MG63 (cell line): ENCODE data around the gene TMEM168. TPM values are rescaled to one million over a fixed set of nuclear protein-coding genes. Genes with fewer than 3 reads are reported as not detected.
A peak's percentile ranks its signal among the peaks of the same experiment; 100 is the strongest.

Experiments
- DNase-seq: peaks from one replicate; pipeline ENCODE4 v3.0.0-alpha.2; 2020
- H3K27me3 ChIP-seq: fragments of 250-450 bp; sonication (Bioruptor Pico); 2 replicates; pipeline ENCODE4 v1.5.1; 2020; ENCODE audit warnings: mild to moderate bottlenecking, moderate library complexity
- H3K36me3 ChIP-seq: fragments of 250-450 bp; sonication (Bioruptor Pico); 2 replicates; pipeline ENCODE4 v1.5.1; 2020; ENCODE audit warnings: mild to moderate bottlenecking, moderate library complexity
- H3K4me3 ChIP-seq: fragments of 250-450 bp; sonication (Bioruptor Pico); 2 replicates; pipeline ENCODE4 v1.5.1; 2020; ENCODE audit warnings: mild to moderate bottlenecking, moderate library complexity
- H3K9me3 ChIP-seq: fragments of 250-450 bp; sonication (Bioruptor Pico); 2 replicates; pipeline ENCODE4 v1.5.1; 2020; ENCODE audit warnings: mild to moderate bottlenecking, moderate library complexity
- total RNA-seq: library from RNA; depleted of rRNA; stranded (reverse); fragments of >200 nt; shearing (Covaris generic); gene quantifications from 2 replicates; pipeline ENCODE4 v1.2.3, GENCODE V29; 2014; ENCODE audit warnings: low replicate concordance

Gene TMEM168
- total RNA-seq, 1 experiment from 2014 or later = 4.2 TPM

DNA sequence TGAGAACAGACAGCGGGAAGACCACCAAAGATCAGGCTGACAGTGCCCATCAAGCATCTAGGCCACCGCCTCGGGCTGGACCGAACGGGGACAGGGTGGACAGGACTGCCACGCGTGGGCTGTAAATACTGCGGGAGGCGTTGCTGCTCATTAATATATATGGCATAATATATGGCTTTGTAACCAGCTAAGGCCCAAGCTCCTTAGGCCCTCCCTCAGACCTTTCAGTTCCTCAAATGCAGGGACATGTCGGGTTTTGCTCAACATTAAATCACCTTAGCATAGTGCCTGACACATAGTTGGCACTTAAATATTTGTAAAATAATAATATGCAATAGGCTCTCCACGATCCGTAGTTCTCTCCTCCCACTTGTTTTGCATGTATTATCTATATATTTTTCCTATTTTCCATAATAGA is 402 bp upstream of the TMEM168 start:
- no peaks in the 10 kb centered on the region for H3K9me3 ChIP-seq

DNA sequence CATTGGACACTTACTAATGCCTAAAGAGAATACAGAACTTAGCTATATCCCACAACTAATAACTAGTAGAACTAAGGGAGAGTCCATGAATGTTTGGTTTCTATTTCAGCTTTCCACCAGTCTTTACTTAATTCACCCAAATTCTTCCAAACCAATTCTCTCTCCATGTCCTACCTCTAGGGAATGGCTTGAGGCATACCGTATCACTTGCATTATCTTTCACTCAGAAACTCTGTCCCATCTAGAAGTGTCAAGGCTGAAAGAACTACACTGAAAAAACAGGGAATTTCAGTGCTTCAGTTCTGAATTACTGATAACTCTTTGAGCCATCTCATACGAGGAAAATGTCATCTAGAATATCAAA is 758 bp downstream of the TMEM168 start:
- Histone ChIP-seq H3K9me3 (no peaks in the 10 kb centered on the region), H3K4me3 (peak overlapping the region; percentile 83), H3K36me3 (no peaks in the 10 kb centered on the region; the same call in 1 of the 2 replicates), H3K27me3 (no peaks in the 10 kb centered on the region)
- DNase-seq = no peak

More for the DNA sequence above, 402 bp upstream of the TMEM168 start:
- Histone ChIP-seq H3K36me3 (no peaks in the 10 kb centered on the region; the same call in 1 of the 2 replicates), H3K4me3 (peak overlapping the region; percentile 83), H3K27me3 (no peaks in the 10 kb centered on the region)
- DNase-seq = no peak

GRCh38 chr7:112788778-112789343 is 1.3 kb downstream of the TMEM168 start:
- Histone ChIP-seq H3K36me3 (no peaks in the 10 kb centered on the region; the same call in 1 of the 2 replicates), H3K9me3 (no peaks in the 10 kb centered on the region), H3K4me3 (peak overlapping the region; percentile 83), H3K27me3 (no peaks in the 10 kb centered on the region)
- no peak for DNase-seq

DNA sequence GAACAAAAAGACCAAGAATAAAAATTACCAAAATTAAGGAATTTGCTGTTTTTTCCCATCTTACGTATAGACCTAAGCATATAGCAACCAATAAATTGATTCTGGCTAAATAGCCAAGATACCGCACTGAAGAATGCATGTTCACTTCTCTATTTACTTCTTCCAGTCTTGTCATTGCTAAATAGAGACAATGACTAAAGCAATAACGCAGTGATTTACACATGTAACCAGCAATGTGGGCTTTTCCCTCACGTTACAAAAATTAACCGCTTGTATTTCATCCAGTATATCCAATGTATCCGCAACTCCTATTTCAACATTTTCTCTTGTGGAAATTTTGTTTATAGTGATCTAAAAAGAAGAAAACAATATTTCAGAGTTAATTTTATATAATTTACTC is 5.6 kb downstream of the TMEM168 start:
- no peaks in the 10 kb centered on the region; the same call in 1 of the 2 replicates for H3K36me3 ChIP-seq
- DNase-seq = no peak
- no peak overlapping the region for H3K4me3 ChIP-seq
- H3K27me3 ChIP-seq = no peaks in the 10 kb centered on the region
- H3K9me3 ChIP-seq = no peaks in the 10 kb centered on the region

DNA sequence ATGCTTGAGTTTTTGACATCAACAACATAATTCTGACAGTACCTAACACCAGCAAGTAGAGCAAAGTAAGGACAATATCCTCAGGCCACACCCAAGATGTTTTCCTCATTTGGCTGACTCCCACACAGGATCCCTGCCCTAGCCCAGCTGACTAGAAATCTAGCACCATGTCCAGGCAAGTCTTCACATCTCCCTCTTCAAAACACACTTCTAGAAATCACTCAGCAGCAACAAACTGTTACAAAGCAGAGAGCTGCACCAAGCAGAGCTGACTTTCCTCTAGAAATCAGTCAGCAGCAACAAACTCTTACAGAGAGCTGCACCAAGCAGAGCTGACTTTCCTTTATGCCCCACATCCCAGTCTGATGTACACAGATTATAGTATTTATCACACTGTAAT is 7.7 kb downstream of the TMEM168 start:
- no peak for DNase-seq
- Histone ChIP-seq H3K4me3 (no peak overlapping the region), H3K36me3 (no peaks in the 10 kb centered on the region), H3K27me3 (no peaks in the 10 kb centered on the region), H3K9me3 (no peaks in the 10 kb centered on the region)

GRCh38 chr7:112781558-112781957 is 8.6 kb downstream of the TMEM168 start:
- no peak for DNase-seq
- no peaks in the 10 kb centered on the region for H3K9me3 ChIP-seq
- H3K27me3 ChIP-seq = no peaks in the 10 kb centered on the region
- H3K36me3 ChIP-seq = no peaks in the 10 kb centered on the region
- no peak overlapping the region for H3K4me3 ChIP-seq

DNA sequence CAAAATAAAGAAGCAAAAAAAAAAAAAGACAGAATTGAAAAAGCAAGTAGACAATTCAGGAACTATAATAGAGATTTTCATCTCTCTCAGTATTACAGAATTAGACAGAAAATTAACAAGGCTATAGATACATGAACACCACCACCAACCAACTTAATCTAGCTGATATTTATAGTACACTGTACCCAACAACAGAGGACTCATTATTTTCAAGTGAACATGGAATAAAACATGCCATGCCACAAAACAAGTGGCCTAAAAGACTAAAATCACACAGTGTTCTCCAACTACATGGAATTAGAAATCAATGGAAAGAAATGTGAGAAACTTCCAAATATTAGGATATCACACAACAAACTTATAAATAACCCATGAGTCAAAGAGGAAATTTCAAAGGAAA is 9.1 kb downstream of the TMEM168 start:
- H3K27me3 ChIP-seq = no peaks in the 10 kb centered on the region
- DNase-seq = no peak
- H3K36me3 ChIP-seq = no peaks in the 10 kb centered on the region
- no peak overlapping the region for H3K4me3 ChIP-seq
- no peaks in the 10 kb centered on the region for H3K9me3 ChIP-seq

DNA sequence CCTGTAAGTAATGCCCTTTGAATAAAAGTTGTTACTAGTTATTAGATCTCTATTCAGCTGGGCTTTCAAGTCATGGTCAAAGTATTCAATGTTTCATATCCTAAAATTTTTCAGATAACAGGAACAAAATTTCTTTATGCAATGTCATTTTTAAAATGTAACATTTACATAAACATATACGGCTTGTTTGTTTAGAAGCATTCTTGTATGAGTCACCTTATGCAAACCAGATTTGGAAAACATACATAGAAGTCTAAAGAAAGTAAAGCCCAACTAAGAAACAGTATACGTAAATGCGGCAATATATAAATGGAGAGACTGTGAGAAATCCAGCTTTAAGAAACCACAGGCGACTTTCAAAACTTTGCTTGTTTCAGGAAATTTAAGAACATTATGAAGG is 10.5 kb downstream of the TMEM168 start:
- H3K9me3 ChIP-seq = no peaks in the 10 kb centered on the region
- no peaks in the 10 kb centered on the region for H3K36me3 ChIP-seq
- H3K4me3 ChIP-seq = no peak overlapping the region
- no peak for DNase-seq
- H3K27me3 ChIP-seq = no peaks in the 10 kb centered on the region

GRCh38 chr7:112777406-112777805 is 12.8 kb downstream of the TMEM168 start:
- Histone ChIP-seq H3K9me3 (no peaks in the 10 kb centered on the region), H3K4me3 (no peak overlapping the region), H3K36me3 (no peaks in the 10 kb centered on the region), H3K27me3 (no peaks in the 10 kb centered on the region)
- no peak for DNase-seq

- no peak overlapping the region for H3K4me3 ChIP-seq
- DNase-seq = no peak
Measured at GRCh38 chr7:112771166-112771565, 19.0 kb downstream of the TMEM168 start.

DNA sequence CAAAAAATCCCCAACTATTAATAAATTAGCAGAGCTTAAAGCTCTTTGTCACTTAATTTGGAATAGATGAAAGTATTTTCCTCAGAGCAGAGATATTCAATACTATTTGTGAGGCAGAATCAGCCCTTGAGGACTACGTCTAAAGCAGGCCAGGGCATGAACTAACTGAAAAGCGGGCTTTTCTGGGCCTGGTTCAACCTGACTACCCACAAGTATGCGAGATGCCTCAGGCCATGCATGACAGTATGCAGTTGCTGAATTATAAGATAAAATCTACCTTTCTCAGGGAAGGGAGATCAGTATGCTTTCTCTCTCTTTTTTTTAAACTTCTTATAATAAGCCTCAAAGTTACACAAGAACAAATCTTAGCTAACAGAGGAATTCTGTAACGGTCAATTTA is 20.1 kb downstream of the TMEM168 start:
- no peaks in the 10 kb centered on the region for H3K27me3 ChIP-seq
- no peaks in the 10 kb centered on the region for H3K36me3 ChIP-seq
- no peak for DNase-seq
- H3K4me3 ChIP-seq = no peak overlapping the region
- H3K9me3 ChIP-seq = no peaks in the 10 kb centered on the region

More at GRCh38 chr7:112771166-112771565, 19.0 kb downstream of the TMEM168 start:
- Histone ChIP-seq H3K9me3 (no peaks in the 10 kb centered on the region), H3K27me3 (no peaks in the 10 kb centered on the region), H3K36me3 (no peaks in the 10 kb centered on the region)

DNA sequence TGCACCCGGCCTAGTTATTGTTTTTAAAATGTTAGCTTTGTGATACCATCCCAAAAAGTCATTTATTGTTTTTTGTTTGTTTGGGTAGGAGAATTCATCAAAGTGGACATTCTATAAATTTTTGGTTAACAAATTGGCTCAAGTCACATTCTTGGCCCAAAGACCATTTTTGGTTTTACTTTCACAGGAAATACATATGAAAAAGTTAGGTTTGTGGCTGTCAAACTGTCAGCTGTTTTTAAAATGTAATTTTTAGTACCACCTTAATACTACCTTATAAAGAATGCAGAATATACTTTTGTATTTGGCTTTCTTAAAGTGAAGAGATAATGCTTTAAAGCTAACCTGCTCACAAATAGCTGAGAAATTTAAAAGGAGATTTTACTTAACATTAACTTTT is 25.1 kb downstream of the TMEM168 start:
- Histone ChIP-seq H3K4me3 (no peak overlapping the region), H3K9me3 (no peaks in the 10 kb centered on the region), H3K36me3 (no peaks in the 10 kb centered on the region), H3K27me3 (no peaks in the 10 kb centered on the region)
- no peak for DNase-seq

DNA sequence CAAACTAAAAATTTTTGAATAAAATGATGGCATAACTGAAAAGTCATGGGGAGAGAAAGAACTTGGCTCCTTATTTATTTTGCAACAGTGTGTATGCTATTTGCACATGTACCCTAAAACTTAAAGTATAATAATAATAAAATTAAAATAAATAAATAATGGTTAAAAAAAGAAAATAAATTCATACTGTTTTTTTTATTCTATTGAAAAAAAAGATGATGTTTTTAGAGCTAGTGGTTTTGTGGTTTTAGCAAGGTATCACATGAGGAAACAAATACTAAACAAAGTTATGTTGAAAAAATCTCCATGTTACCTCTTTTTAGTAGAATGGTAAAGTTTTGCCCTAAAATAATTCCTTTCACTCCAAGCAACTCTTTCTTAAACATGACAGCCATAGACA is 26.2 kb downstream of the TMEM168 start:
- no peaks in the 10 kb centered on the region for H3K9me3 ChIP-seq
- H3K27me3 ChIP-seq = no peaks in the 10 kb centered on the region
- no peak for DNase-seq
- no peaks in the 10 kb centered on the region for H3K36me3 ChIP-seq
- no peak overlapping the region for H3K4me3 ChIP-seq

DNA sequence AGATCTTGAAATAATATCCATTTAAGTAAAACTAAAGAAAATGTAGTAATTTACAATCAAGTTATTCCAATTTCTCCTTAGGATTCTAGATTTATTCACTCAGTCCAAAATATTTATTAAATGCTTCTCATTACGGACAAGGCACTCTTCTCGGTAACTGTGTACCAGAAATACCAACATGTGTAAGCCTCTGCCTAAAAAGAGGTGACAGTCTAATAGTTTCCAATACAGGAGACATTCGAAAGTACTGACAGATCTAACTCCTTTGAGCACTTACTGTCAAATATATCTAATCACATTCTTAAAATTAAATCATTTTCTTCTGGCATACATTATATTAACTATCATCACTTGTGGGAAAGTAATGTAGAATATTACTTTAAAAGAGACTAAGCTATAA is 26.9 kb downstream of the TMEM168 start:
- H3K9me3 ChIP-seq = no peaks in the 10 kb centered on the region
- no peaks in the 10 kb centered on the region for H3K27me3 ChIP-seq
- no peak overlapping the region for H3K4me3 ChIP-seq
- no peak for DNase-seq
- no peaks in the 10 kb centered on the region for H3K36me3 ChIP-seq

DNA sequence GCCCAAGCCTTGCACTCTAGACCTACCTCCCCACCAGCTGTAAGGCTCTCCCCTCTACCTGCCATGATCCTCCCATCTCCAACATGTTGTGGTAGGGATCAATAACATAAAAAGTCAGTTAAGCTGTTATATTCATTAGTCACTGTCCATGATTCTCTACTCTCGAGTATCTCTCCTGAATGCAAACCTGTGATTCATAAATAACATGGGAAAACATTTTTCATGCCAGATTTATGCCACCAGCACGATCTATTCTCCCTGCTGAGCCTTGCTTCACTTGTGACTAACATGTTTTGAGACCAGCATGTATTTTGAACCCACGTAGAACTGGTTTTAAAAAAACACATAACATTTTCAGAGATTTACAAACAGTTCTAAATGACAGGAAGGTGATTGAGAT is 30.3 kb downstream of the TMEM168 start:
- Histone ChIP-seq H3K27me3 (no peaks in the 10 kb centered on the region), H3K36me3 (no peaks in the 10 kb centered on the region), H3K4me3 (no peak overlapping the region), H3K9me3 (no peaks in the 10 kb centered on the region)
- DNase-seq = no peak

DNA sequence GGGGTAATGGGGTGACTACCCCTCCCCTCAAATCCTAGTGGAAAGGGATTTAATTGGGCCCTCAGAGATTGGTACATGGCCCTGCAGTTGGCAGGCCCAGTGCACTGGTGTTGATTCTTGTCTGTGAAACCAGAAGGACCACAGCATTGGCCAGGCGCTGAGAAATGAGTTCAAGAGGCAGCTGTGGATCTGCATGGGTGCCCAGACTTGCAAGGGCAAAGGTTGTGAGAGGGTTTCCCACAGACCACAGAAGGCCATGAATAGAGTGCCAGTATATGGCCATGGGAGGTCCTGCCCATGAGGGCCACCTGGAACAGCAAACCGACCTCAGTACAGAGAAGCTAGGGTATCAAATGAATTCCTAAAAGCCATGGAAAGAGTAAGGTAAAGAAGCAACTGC is 32.9 kb downstream of the TMEM168 start:
- no peak for DNase-seq
- Histone ChIP-seq H3K36me3 (no peaks in the 10 kb centered on the region), H3K4me3 (no peak overlapping the region), H3K9me3 (no peaks in the 10 kb centered on the region), H3K27me3 (no peaks in the 10 kb centered on the region)

- no peaks in the 10 kb centered on the region for H3K9me3 ChIP-seq
- DNase-seq = no peak
Measured at GRCh38 chr7:112753298-112753697, 36.9 kb downstream of the TMEM168 start.

DNA sequence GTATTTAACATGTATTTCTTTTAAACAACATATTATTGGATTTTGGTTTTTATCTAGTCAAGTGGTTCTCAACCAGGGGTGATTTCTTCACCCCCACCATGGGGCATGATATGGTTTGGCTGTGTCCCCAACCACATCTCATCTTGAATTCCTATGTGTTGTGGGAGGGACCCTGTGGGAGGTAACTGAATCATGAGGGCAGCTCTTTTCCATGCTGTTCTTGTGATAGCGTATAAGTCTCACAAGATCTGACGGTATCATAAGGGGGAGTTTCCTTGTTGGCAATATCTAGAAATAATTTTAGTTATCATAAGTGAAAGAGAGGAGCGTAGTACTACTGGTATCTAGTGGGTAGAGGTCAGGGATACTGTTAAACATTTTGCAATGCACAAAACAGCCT is 37.6 kb downstream of the TMEM168 start:
- Histone ChIP-seq H3K4me3 (no peak overlapping the region), H3K27me3 (no peaks in the 10 kb centered on the region), H3K9me3 (no peaks in the 10 kb centered on the region), H3K36me3 (no peaks in the 10 kb centered on the region)
- no peak for DNase-seq

More at GRCh38 chr7:112753298-112753697, 36.9 kb downstream of the TMEM168 start:
- H3K36me3 ChIP-seq = no peaks in the 10 kb centered on the region
- H3K27me3 ChIP-seq = no peaks in the 10 kb centered on the region
- no peak overlapping the region for H3K4me3 ChIP-seq

GRCh38 chr7:112749775-112750174 is 40.4 kb downstream of the TMEM168 start:
- Histone ChIP-seq H3K4me3 (no peak overlapping the region), H3K27me3 (no peaks in the 10 kb centered on the region), H3K36me3 (no peaks in the 10 kb centered on the region), H3K9me3 (no peaks in the 10 kb centered on the region)
- DNase-seq = no peak
